Lower leg skin (tissue), 4 donors: Measurements from ENCODE around the gene PURA. TPM values are rescaled to one million over a fixed set of nuclear protein-coding genes. Genes with fewer than 3 reads are reported as not detected.

Source experiments
- DNase-seq, 2 donors: peaks; one replicate each; pipeline ENCODE4 v3.0.0-alpha.2; 2019; ENCODE audit warnings: low spot score in 2 of 2
- H3K4me3 ChIP-seq: fragments of 200-600 bp; sonication (generic); 2 replicates; pipeline ENCODE4 v1.5.1; 2017; ENCODE audit warnings: mild to moderate bottlenecking, low read depth; ENCODE audit not compliant: poor library complexity, severe bottlenecking
- CTCF ChIP-seq, 3 donors: fragments of 450-650 bp; IDR thresholded peaks; one replicate each; pipeline ENCODE4 v1.5.1; 2016; ENCODE audit warnings: antibody characterized with exemption in 3 of 3, mild to moderate bottlenecking in 3 of 3, moderate library complexity in 2 of 3
- POLR2A ChIP-seq, 2 donors: fragments of 450-650 bp; IDR thresholded peaks; one replicate each; pipeline ENCODE4 v1.6.1; 2016 to 2017; ENCODE audit warnings: antibody characterized with exemption in 2 of 2, mild to moderate bottlenecking in 1 of 2, moderate library complexity in 1 of 2
- WGBS, 2 donors: methylation state at CpG; one replicate each; pipeline ENCODE4 v1.1.5; 2018; 5-methylcytosine and 5-hydroxymethylcytosine counted together
- intact Hi-C: fragments of 100-400 bp; cut with DNase I; formaldehyde crosslinking; loops from one replicate; pipeline ENCODE4 v1.15.0; 2023; ENCODE audit warnings: low total_unique reads
- total RNA-seq, 4 donors: library from RNA; depleted of rRNA; stranded (reverse); fragments of >200 nt; gene quantifications; one replicate each; pipeline ENCODE4 v1.1.0, GENCODE V29; 2016

PURA gene
- total RNA-seq = 10 to 100 TPM; 15.0 to 16.8 (median 16.2) TPM

DNA sequence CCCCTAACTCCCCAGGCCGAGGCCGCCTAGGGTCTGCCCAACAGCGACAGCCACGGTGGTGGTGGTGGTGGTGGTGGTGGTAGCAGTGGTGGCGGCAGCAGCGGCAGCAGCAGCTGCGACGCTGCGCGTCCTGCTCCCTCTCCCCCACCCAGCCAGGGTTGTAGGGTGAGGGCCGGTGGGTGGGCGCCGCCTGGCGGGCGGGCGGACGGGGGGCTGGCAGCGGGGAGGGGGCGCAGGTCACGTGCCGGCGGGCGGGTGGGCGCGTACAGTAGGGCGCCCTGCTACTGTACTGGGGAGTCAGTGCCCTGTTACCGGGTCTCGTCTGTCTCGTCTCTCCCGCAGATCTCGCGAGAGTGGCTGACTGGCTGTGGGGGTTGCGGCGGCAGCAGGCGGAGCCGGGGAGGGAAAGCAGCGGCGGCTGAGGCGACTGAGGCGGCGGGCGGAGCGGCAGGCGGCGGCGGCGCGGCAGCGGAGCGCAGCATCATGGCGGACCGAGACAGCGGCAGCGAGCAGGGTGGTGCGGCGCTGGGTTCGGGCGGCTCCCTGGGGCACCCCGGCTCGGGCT is at the start of gene PURA:
Gene PURA (plus strand): TSS at position 411 of the 565 bp plus-strand sequence. CDS start 73 bp downstream, at position 484.
- H3K4me3 ChIP-seq = peak within 1 kb of the TSS; percentile 75
- intact Hi-C loops = no loop called here
- WGBS, 2 donors = 0% methylated on average over 20 to 31 of the region's 60 CpGs
- TF ChIP-seq CTCF (IDR thresholded peaks at IDR 0.05) = no peak
- TF ChIP-seq POLR2A (IDR thresholded peaks at IDR 0.05) = no peak
- DNase-seq = peak; percentile 95 to 99

- no peak overlapping the region for H3K4me3 ChIP-seq
- intact Hi-C loops = loop anchor here (2.0 kb wide), 1 partner anchor 84 kb away; no protein-coding TSS in a partner anchor
- no peak for DNase-seq
- no peak for TF ChIP-seq CTCF (IDR thresholded peaks at IDR 0.05)
- no peak for TF ChIP-seq POLR2A (IDR thresholded peaks at IDR 0.05)
- WGBS, 2 donors = 45 to 50% methylated on average over 10 of the region's 10 CpGs
Observed at GRCh38 chr5:140072812-140073211, 41.1 kb upstream of the PURA start.

DNA sequence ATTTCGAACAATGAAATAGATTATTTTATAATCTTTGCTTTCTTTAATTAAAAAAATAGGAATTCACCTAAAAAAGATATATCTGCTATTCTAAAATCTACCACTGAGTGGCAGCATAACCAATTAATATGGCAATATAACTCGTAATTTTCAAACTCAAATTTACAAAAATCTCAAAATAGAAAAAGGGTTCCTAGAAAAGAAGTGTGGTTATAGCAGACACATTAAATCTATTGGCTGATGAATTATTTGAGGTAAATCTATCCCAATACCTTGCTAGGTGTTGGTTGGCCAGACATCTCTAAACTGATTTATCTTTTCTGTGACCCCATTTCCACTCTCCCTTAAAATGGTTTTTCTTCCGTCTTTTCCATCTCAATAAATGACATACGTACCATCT is 40.6 kb upstream of the PURA start:
- no peak for DNase-seq
- 13 to 17% methylated on average over 4 of the region's 4 CpGs for whole genome bisulfite sequencing, 2 donors
- intact Hi-C loops = loop anchor here (2.0 kb wide), 1 partner anchor 84 kb away; no protein-coding TSS in a partner anchor
- H3K4me3 ChIP-seq = no peak overlapping the region
- TF ChIP-seq POLR2A (IDR thresholded peaks at IDR 0.05) (no peak), CTCF (IDR thresholded peaks at IDR 0.05) (no peak)

- TF ChIP-seq CTCF (IDR thresholded peaks at IDR 0.05) (no peak), POLR2A (IDR thresholded peaks at IDR 0.05) (no peak)
- DNase-seq = no peak
- WGBS, 2 donors = 41 to 43% methylated on average over 2 of the region's 2 CpGs
- no peak overlapping the region for H3K4me3 ChIP-seq
- intact Hi-C loops = no loop called here
Observed at GRCh38 chr5:140075371-140075770, 38.5 kb upstream of the PURA start.

GRCh38 chr5:140076142-140076541 is 37.8 kb upstream of the PURA start:
- no peak for DNase-seq
- intact Hi-C loops = no loop called here
- H3K4me3 ChIP-seq = no peak overlapping the region
- TF ChIP-seq POLR2A (IDR thresholded peaks at IDR 0.05) (no peak), CTCF (IDR thresholded peaks at IDR 0.05) (no peak)
- WGBS, 2 donors = 96 to 100% methylated on average over 1 of the region's 1 CpG

DNA sequence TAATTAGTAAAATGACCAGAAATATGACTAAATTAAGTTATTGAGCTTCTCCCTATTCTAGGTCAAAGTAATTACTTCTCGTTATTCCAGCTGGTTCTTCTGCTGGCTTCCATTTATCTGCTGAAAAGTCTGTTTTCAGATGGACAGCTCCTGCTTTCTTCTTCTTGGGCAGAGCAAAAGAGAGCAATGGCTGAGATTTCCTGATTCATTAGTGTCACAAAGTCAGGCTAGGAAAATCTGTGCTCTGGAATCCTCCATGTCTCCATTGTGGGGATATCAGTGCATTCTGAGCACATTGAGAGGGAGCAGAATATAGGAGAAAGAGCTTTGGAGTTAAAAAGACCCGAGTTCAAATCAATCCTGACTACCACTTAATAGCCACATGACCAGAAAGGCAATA is 37.1 kb upstream of the PURA start:
- TF ChIP-seq POLR2A (IDR thresholded peaks at IDR 0.05) (no peak), CTCF (IDR thresholded peaks at IDR 0.05) (no peak)
- intact Hi-C loops = no loop called here
- no peak overlapping the region for H3K4me3 ChIP-seq
- no peak for DNase-seq
- 67 to 78% methylated on average over 2 of the region's 2 CpGs for WGBS, 2 donors
